ENCODE results near the gene DYNC1I1. TPM values are rescaled to one million over a fixed set of nuclear protein-coding genes. Genes with fewer than 3 reads are reported as not detected.

DYNC1I1 gene
- total and polyA plus RNA-seq, 2 donors (not counting 3 experiments of a cell fraction or from before 2014, with no cell fraction given): 1.8 to 3.6 TPM

GRCh38 chr7:95976369-95977060, 204.2 kb downstream of the DYNC1I1 start:
- Histone ChIP-seq H3K79me2 (ENCODE audit: control insufficient read depth, insufficient read depth, low read length) (no peaks in the 10 kb centered on the region), H3K4me1 (ENCODE audit: control insufficient read depth, extremely low read depth, insufficient read depth, low read length) (peaks cover 9% of the 10 kb centered on the region), H3K9me3 (replicated peaks; ENCODE audit: control insufficient read depth, insufficient read depth, low read length) (no peaks in the 10 kb centered on the region), H3K4me2 (ENCODE audit: insufficient read depth, low read length) (no peak overlapping the region), H3K9ac (replicated peaks; ENCODE audit: extremely low read depth, insufficient read depth, low read length) (no peak overlapping the region), H3K27ac (ENCODE audit: insufficient read depth, low read depth, low read length) (no peak overlapping the region), H3K4me3 (replicated peaks in 1 of 3; ENCODE audit: insufficient read depth in 1 of 3, low read depth in 1 of 3, low read length in 3 of 3) (no peak overlapping the region), H2AFZ (ENCODE audit: low read depth, low read length) (no peak overlapping the region), H3K27me3 (ENCODE audit: control insufficient read depth in 2 of 2, insufficient read depth in 2 of 2, low read length in 2 of 2) (no peaks in the 10 kb centered on the region), H3K9me1 (replicated peaks; ENCODE audit: control insufficient read depth, extremely low read depth, insufficient read depth, low read length) (no peaks in the 10 kb centered on the region), H3K36me3 (ENCODE audit: control insufficient read depth in 2 of 2, extremely low read depth in 1 of 2, insufficient read depth in 2 of 2, low read length in 2 of 2) (no peaks in the 10 kb centered on the region), H4K20me1 (replicated peaks; ENCODE audit: control insufficient read depth, extremely low read depth, insufficient read depth, low read length) (no peaks in the 10 kb centered on the region)
- dilution Hi-C loops (cut with MboI; ENCODE audit: extremely low pct_ligation_motif_present, low sequenced_read_pairs) (no loop called here), intact Hi-C loops (cut with micrococcal nuclease) (no loop called here)
- DNase-seq (ENCODE audit: low read depth, low spot score) (no peak), FAIRE-seq (no peak)
- no TSS peak for BruUV-seq (replicated peaks)
- TF ChIP-seq POLR2AphosphoS5 (IDR thresholded peaks at IDR 0.05; ENCODE audit: insufficient read depth, low read depth, low read length) (no peak), FOS (IDR thresholded peaks at IDR 0.05; ENCODE audit: borderline replicate concordance, insufficient read depth, low read length) (no peak), CTCF (IDR thresholded peaks at IDR 0.05; ENCODE audit: extremely low read depth in 1 of 2, insufficient read depth in 1 of 2, low read depth in 1 of 2, low read length in 2 of 2) (no peak), MYC (IDR thresholded peaks at IDR 0.05; ENCODE audit: low read depth, low read length) (no peak), EZH2 (IDR thresholded peaks at IDR 0.05; ENCODE audit: borderline replicate concordance, low read depth, low read length, severe bottlenecking) (no peak), POLR2A (IDR thresholded peaks at IDR 0.05; ENCODE audit: low read depth, low read length) (no peak), MAX (IDR thresholded peaks at IDR 0.05; ENCODE audit: insufficient read depth, insufficient read length) (no peak), GATA2 (IDR thresholded peaks at IDR 0.05; ENCODE audit: insufficient read depth, insufficient read length, low read depth, low read length) (no peak), JUN (IDR thresholded peaks at IDR 0.05; ENCODE audit: borderline replicate concordance, insufficient read depth, insufficient read length, low read depth) (no peak)
- ChIA-PET CTCF (no interaction called here), POLR2A (no interaction called here)
